ENCODE results near the gene CCDC184.
"Not testable (repeated sequence)": the region's sequence is repeated elsewhere in the genome, so short reads cannot be mapped to it uniquely, and the experiment has no call there.

The CCDC184 gene

DNA sequence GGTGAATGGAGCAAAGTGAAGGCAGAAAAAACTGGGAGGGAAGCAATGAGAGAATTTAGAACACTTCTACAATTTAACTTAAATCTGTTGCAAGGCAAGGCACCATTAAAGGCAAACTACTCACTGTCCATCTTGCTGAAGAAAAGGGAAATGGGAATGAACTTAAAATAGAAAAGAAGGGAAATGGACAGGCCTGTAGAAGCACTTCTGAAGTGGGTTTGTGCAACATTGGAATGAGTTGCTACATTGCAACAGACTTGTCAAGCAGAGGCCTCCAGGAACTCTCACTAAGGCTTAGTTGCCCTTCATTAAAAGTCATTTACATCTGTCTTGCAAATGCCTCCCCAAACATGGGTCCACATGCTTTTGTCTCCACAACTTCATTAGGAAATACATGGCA is 33.3 kb downstream of the CCDC184 start:
- DNase-seq = peak; percentile 15

GRCh38 chr12:48219631-48220030 is 36.2 kb downstream of the CCDC184 start:
- no peak for DNase-seq

DNA sequence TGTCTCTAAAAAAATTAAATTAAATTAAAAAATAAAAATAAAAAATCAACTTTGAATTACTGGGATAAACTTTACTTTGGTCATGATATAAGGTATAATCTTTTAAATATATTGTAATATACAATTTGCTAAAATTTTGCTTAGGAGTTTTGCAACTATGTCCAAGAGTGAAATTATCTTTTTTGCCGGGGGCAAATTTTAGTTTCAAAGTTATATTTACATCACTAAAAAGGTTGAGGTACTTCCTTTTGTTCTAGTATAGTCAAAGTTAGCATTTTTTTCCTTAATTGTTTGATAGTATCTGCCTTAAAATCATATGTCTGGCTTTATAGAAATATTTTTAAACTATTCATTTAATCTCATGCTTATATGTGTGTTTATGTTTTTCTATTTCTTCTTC is 37.3 kb downstream of the CCDC184 start:
- DNase-seq = no peak

DNA sequence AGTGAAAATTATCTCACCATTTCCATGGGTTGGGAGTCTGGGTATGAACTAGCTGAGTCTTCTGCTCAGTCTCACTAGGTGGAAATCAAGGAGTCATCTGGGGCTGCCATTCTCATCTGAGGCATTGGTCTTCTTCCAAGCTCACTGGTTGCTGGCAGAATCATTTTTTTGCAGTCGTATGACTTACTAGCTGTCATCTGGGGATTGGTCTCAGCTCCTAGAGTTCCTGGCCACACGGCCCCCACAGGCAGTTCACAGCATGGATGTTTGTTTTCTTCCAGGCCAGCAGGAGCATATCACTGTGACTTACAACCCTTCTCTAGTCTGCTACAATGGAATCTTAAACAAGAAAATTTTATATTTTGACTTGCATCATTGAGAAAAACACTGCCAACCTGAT is 38.2 kb downstream of the CCDC184 start:
- no peak for DNase-seq

DNA sequence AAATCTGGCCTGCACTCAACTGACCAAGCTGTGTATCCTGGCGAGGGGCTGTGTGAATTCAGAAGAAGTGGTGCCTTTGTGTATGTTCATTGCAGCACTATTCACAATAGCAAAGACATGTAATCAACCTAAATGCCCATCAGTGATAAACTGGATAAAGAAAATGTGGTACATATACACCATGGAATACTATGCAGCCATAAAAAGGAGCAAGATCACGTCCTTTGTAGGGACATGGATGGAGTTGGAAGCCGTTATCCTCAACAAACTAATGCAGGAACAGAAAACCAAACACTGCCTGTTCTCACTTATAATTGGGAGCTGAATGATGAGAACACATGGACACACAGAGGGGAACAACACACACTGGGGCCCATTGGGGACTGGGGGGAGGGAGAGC is 41.1 kb downstream of the CCDC184 start:
- not testable (repeated sequence) for DNase-seq

- DNase-seq = not testable (repeated sequence)
These were observed 47.9 kb downstream of the CCDC184 start for GRCh38 chr12:48231169-48231958.

All from hematopoietic multipotent progenitor cell treated with erythropoietin and hydrocortisone succinate and interleukin-3 and kit ligand, for 4 days (in vitro differentiated cells).